SK-N-SH treated with all-trans-retinoic acid at 6 μM for 48 hours (cell line): ENCODE data around the gene ABRAXAS1.

Source experiments
- ARNTL ChIP-seq: fragments of 450-650 bp; formaldehyde crosslinking; IDR thresholded peaks from 2 replicates; pipeline ENCODE4 v1.5.0; 2020; ENCODE audit warnings: low read depth, mild to moderate bottlenecking, moderate library complexity, borderline replicate concordance
- BACH2 ChIP-seq: fragments of 250-450 bp; sonication (Bioruptor Pico); IDR thresholded peaks from 2 replicates; pipeline ENCODE4 v1.9.0; 2021; ENCODE audit warnings: mild to moderate bottlenecking, borderline replicate concordance
- CREB5 ChIP-seq: fragments of 250-450 bp; sonication (Bioruptor Pico); IDR thresholded peaks from 2 replicates; pipeline ENCODE4 v1.5.1; 2020; ENCODE audit warnings: low read depth, mild to moderate bottlenecking, moderate library complexity
- CSDC2 ChIP-seq: fragments of 250-450 bp; sonication (Bioruptor Pico); IDR thresholded peaks from 2 replicates; pipeline ENCODE4 v1.5.0; 2020; ENCODE audit warnings: mild to moderate bottlenecking, moderate library complexity
- ESRRG ChIP-seq: fragments of 250-450 bp; sonication (Bioruptor Pico); IDR thresholded peaks from 2 replicates; pipeline ENCODE4 v1.6.1; 2021; ENCODE audit warnings: mild to moderate bottlenecking
- TOX ChIP-seq: fragments of 250-450 bp; sonication (Bioruptor Pico); IDR thresholded peaks from 2 replicates; pipeline ENCODE4 v1.8.0; 2021; ENCODE audit warnings: mild to moderate bottlenecking, moderate library complexity, borderline replicate concordance
- ZFP3 ChIP-seq: fragments of 250-450 bp; sonication (Bioruptor Pico); IDR thresholded peaks from 2 replicates; pipeline ENCODE4 v1.5.0; 2020; ENCODE audit warnings: mild to moderate bottlenecking, moderate library complexity
- ZNF70 ChIP-seq: fragments of 450-650 bp; formaldehyde crosslinking; IDR thresholded peaks from 2 replicates; pipeline ENCODE4 v1.5.0; 2020; ENCODE audit warnings: mild to moderate bottlenecking, moderate library complexity
- ZNF8 ChIP-seq: fragments of 450-650 bp; formaldehyde crosslinking; IDR thresholded peaks from 2 replicates; pipeline ENCODE4 v1.5.0; 2020; ENCODE audit warnings: mild to moderate bottlenecking, moderate library complexity

DNA sequence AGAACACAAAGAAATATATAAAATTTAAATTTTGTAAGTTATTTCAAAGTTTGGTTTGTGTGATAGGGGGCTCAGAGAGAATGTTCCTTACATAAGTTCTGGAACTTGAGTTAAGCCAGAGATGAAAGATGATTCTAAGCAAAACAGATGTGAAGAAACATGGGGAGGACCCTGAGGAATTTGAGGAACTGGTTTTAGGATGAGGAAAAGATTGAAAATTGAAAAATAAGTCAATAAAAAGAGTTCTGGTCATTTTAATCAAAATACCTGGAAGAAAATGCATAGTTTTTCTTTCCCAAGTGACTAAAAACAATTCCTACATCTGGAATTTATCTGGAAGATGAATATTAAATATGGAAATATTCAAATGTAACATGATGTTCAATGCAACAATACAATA lies 66.7 kb downstream of the ABRAXAS1 start:
- TF ChIP-seq BACH2 (CRISPR knock-in tag) = no peak
- TF ChIP-seq ZNF70 = no peak
- no peak for TF ChIP-seq ZFP3 (CRISPR knock-in tag)
- no peak for TF ChIP-seq CSDC2 (CRISPR knock-in tag)
- TF ChIP-seq ZNF8 (CRISPR knock-in tag) = no peak
- no peak for TF ChIP-seq ESRRG
- TF ChIP-seq TOX = no peak
- no peak for TF ChIP-seq CREB5
- no peak for TF ChIP-seq ARNTL (CRISPR knock-in tag)
